HEK293 (cell line): ENCODE results near the gene CANX.

Source experiments
- CTCF ChIA-PET: fragments of 350-600 bp; formaldehyde crosslinking; extraction: SDS; loops from one replicate; lab custom pipeline; 2021; ENCODE audit warnings: antibody characterized with exemption; lab: Yijun Ruan, JAX
- POLR2A ChIA-PET: fragments of 300-600 bp; formaldehyde crosslinking; extraction: SDS; loops from one replicate; lab custom pipeline; 2020; ENCODE audit warnings: antibody characterized with exemption, inconsistent platforms; lab: Yijun Ruan, JAX
- H3K27ac ChIP-seq: fragments of 200-500 bp; sonication (Bioruptor generic); 2 replicates; pipeline ENCODE4 v1.5.1; 2014; ENCODE audit warnings: low read depth, low read length, control low read depth, inconsistent platforms; ENCODE audit errors: extremely low read depth
- H3K36me3 ChIP-seq, 2 experiments: fragments of 200-500 bp in 1 of 2; sonication (Bioruptor generic) in 1 of 2; 1 replicate in 1 of 2; 2 replicates in 1 of 2; pipeline ENCODE4 v1.5.1; 2014 to 2017; ENCODE audit warnings: inconsistent platforms in 2 of 2, low read length in 2 of 2; ENCODE audit not compliant: control insufficient read depth in 2 of 2, insufficient read depth in 1 of 2
- H3K4me1 ChIP-seq: fragments of 200-500 bp; sonication (Bioruptor generic); 2 replicates; pipeline ENCODE4 v1.5.1; 2014; ENCODE audit warnings: mild to moderate bottlenecking, low read length, inconsistent platforms; ENCODE audit not compliant: control insufficient read depth, insufficient read depth
- H3K4me3 ChIP-seq: 2 replicates; pipeline ENCODE4 v1.5.1; 2011; ENCODE audit warnings: low read depth, mild to moderate bottlenecking, control low read depth, low read length, moderate library complexity
- H3K9me3 ChIP-seq: fragments of 200-500 bp; sonication (Bioruptor generic); 2 replicates; pipeline ENCODE4 v1.5.1; 2014; ENCODE audit warnings: low read depth, low read length, inconsistent platforms; ENCODE audit not compliant: control insufficient read depth, insufficient read depth
- SP3 ChIP-seq: fragments of 450-650 bp; formaldehyde crosslinking; IDR thresholded peaks from 2 replicates; pipeline ENCODE4 v1.5.1; 2016; ENCODE audit warnings: missing biosample characterization, missing genetic modification characterization
- TRIM28 ChIP-seq: IDR thresholded peaks from 2 replicates; pipeline ENCODE4 v1.6.1; 2011; ENCODE audit warnings: low read length, control low read depth, borderline replicate concordance
- TSHZ1 ChIP-seq: fragments of 450-650 bp; formaldehyde crosslinking; IDR thresholded peaks from 2 replicates; pipeline ENCODE4 v1.5.1; 2016; ENCODE audit warnings: missing biosample characterization, missing genetic modification characterization, borderline replicate concordance
- ZBTB49 ChIP-seq: fragments of 450-650 bp; formaldehyde crosslinking; IDR thresholded peaks from 2 replicates; pipeline ENCODE4 v1.5.1; 2016; ENCODE audit warnings: missing biosample characterization, missing genetic modification characterization, low read depth
- ZBTB7A ChIP-seq: fragments of 450-650 bp; formaldehyde crosslinking; IDR thresholded peaks from 2 replicates; pipeline ENCODE4 v1.5.1; 2016; ENCODE audit warnings: low read depth, missing biosample characterization, missing genetic modification characterization
- ZFP37 ChIP-seq: fragments of 450-650 bp; formaldehyde crosslinking; IDR thresholded peaks from 2 replicates; pipeline ENCODE4 v1.5.1; 2016; ENCODE audit warnings: missing biosample characterization, missing genetic modification characterization
- ZNF138 ChIP-seq: fragments of 450-650 bp; formaldehyde crosslinking; IDR thresholded peaks from 2 replicates; pipeline ENCODE4 v1.5.1; 2016; ENCODE audit warnings: missing biosample characterization, missing genetic modification characterization, borderline replicate concordance
- ZNF155 ChIP-seq: fragments of 450-650 bp; formaldehyde crosslinking; IDR thresholded peaks from 2 replicates; pipeline ENCODE4 v1.5.1; 2016; ENCODE audit warnings: missing biosample characterization, missing genetic modification characterization
- ZNF221 ChIP-seq: fragments of 450-650 bp; formaldehyde crosslinking; IDR thresholded peaks from 2 replicates; pipeline ENCODE4 v1.5.1; 2017; ENCODE audit warnings: missing biosample characterization, missing genetic modification characterization, borderline replicate concordance
- ZNF280D ChIP-seq: fragments of 450-650 bp; formaldehyde crosslinking; IDR thresholded peaks from 2 replicates; pipeline ENCODE4 v1.5.1; 2016; ENCODE audit warnings: missing biosample characterization, missing genetic modification characterization
- ZNF416 ChIP-seq: fragments of 450-650 bp; formaldehyde crosslinking; IDR thresholded peaks from 2 replicates; pipeline ENCODE4 v1.5.1; 2016; ENCODE audit warnings: missing biosample characterization, missing genetic modification characterization
- ZNF501 ChIP-seq: fragments of 450-650 bp; formaldehyde crosslinking; IDR thresholded peaks from 2 replicates; pipeline ENCODE4 v1.5.1; 2016; ENCODE audit warnings: missing biosample characterization, missing genetic modification characterization
- ZNF560 ChIP-seq: fragments of 450-650 bp; formaldehyde crosslinking; IDR thresholded peaks from 2 replicates; pipeline ENCODE4 v1.5.1; 2017; ENCODE audit warnings: missing biosample characterization, missing genetic modification characterization, borderline replicate concordance
- ZNF600 ChIP-seq: fragments of 450-650 bp; formaldehyde crosslinking; IDR thresholded peaks from 2 replicates; pipeline ENCODE4 v1.5.1; 2016; ENCODE audit warnings: missing biosample characterization, missing genetic modification characterization
- ZNF623 ChIP-seq: fragments of 450-650 bp; formaldehyde crosslinking; IDR thresholded peaks from 2 replicates; pipeline ENCODE4 v1.5.1; 2016; ENCODE audit warnings: missing biosample characterization, missing genetic modification characterization
- ZNF624 ChIP-seq: fragments of 450-650 bp; formaldehyde crosslinking; IDR thresholded peaks from 2 replicates; pipeline ENCODE4 v1.5.1; 2017; ENCODE audit warnings: missing biosample characterization, missing genetic modification characterization
- ZSCAN16 ChIP-seq: fragments of 450-650 bp; formaldehyde crosslinking; IDR thresholded peaks from 2 replicates; pipeline ENCODE4 v1.5.1; 2016; ENCODE audit warnings: missing biosample characterization, missing genetic modification characterization
- ZSCAN30 ChIP-seq: fragments of 450-650 bp; IDR thresholded peaks from 2 replicates; pipeline ENCODE4 v1.5.1; 2018; ENCODE audit warnings: missing biosample characterization, mild to moderate bottlenecking, missing genetic modification characterization, moderate library complexity
- TF ChIP-seq, protein P1 (sequence below): fragments of 450-650 bp; formaldehyde crosslinking; IDR thresholded peaks from 2 replicates; pipeline ENCODE4 v1.5.1; 2016; ENCODE audit warnings: missing biosample characterization, missing genetic modification characterization
- TF ChIP-seq, protein P2 (sequence below): fragments of 450-650 bp; formaldehyde crosslinking; IDR thresholded peaks from 2 replicates; pipeline ENCODE4 v1.5.1; 2016; ENCODE audit warnings: missing biosample characterization, missing genetic modification characterization
- TF ChIP-seq, protein P3 (sequence below): fragments of 450-650 bp; formaldehyde crosslinking; IDR thresholded peaks from 2 replicates; pipeline ENCODE4 v1.5.1; 2017; ENCODE audit warnings: missing biosample characterization, missing genetic modification characterization

CANX gene

GRCh38 chr5:179746872-179747271 is 48.1 kb downstream of the CANX start (continued):
- TF ChIP-seq TSHZ1 (tag by site-specific recombination) (no peak), ZNF501 (tag by site-specific recombination) (no peak), ZSCAN16 (no peak)
- TF ChIP-seq, protein P1, sequence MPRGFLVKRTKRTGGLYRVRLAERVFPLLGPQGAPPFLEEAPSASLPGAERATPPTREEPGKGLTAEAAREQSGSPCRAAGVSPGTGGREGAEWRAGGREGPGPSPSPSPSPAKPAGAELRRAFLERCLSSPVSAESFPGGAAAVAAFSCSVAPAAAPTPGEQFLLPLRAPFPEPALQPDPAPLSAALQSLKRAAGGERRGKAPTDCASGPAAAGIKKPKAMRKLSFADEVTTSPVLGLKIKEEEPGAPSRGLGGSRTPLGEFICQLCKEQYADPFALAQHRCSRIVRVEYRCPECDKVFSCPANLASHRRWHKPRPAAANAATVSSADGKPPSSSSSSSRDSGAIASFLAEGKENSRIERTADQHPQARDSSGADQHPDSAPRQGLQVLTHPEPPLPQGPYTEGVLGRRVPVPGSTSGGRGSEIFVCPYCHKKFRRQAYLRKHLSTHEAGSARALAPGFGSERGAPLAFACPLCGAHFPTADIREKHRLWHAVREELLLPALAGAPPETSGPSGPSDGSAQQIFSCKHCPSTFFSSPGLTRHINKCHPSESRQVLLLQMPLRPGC, result no peak

- CTCF ChIA-PET, result interaction anchor here (0.6 kb wide), 1 partner anchor 15 kb away, joined by 3 read pairs; no protein-coding TSS in a partner anchor
- Histone ChIP-seq H3K4me1 (peaks cover 3% of the 10 kb centered on the region), H3K4me3 (no peak overlapping the region), H3K9me3 (no peaks in the 10 kb centered on the region), H3K27ac (no peak overlapping the region), H3K36me3 (peaks cover 12 to 20% of the 10 kb centered on the region in 2 experiments; a peak in 2 of 3 replicates)
- POLR2A ChIA-PET, result no interaction called here
- TF ChIP-seq ZBTB7A (no peak), ZNF280D (tag by site-specific recombination) (no peak), ZNF155 (tag by site-specific recombination) (no peak), TRIM28 (no peak), ZNF221 (tag by site-specific recombination) (no peak), ZNF560 (tag by site-specific recombination) (no peak), ZNF138 (tag by site-specific recombination) (no peak), ZBTB49 (no peak), ZNF624 (tag by site-specific recombination) (no peak), ZNF416 (tag by site-specific recombination) (no peak), ZNF600 (tag by site-specific recombination) (no peak), ZFP37 (tag by site-specific recombination) (no peak), ZNF623 (no peak), SP3 (tag by site-specific recombination) (no peak), ZSCAN30 (tag by site-specific recombination) (no peak)
- TF ChIP-seq, protein P2, sequence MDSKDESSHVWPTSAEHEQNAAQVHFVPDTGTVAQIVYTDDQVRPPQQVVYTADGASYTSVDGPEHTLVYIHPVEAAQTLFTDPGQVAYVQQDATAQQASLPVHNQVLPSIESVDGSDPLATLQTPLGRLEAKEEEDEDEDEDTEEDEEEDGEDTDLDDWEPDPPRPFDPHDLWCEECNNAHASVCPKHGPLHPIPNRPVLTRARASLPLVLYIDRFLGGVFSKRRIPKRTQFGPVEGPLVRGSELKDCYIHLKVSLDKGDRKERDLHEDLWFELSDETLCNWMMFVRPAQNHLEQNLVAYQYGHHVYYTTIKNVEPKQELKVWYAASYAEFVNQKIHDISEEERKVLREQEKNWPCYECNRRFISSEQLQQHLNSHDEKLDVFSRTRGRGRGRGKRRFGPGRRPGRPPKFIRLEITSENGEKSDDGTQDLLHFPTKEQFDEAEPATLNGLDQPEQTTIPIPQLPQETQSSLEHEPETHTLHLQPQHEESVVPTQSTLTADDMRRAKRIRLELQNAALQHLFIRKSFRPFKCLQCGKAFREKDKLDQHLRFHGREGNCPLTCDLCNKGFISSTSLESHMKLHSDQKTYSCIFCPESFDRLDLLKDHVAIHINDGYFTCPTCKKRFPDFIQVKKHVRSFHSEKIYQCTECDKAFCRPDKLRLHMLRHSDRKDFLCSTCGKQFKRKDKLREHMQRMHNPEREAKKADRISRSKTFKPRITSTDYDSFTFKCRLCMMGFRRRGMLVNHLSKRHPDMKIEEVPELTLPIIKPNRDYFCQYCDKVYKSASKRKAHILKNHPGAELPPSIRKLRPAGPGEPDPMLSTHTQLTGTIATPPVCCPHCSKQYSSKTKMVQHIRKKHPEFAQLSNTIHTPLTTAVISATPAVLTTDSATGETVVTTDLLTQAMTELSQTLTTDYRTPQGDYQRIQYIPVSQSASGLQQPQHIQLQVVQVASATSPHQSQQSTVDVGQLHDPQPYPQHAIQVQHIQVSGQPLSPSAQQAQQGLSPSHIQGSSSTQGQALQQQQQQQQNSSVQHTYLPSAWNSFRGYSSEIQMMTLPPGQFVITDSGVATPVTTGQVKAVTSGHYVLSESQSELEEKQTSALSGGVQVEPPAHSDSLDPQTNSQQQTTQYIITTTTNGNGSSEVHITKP (tag by site-specific recombination), result no peak
- TF ChIP-seq, protein P3, sequence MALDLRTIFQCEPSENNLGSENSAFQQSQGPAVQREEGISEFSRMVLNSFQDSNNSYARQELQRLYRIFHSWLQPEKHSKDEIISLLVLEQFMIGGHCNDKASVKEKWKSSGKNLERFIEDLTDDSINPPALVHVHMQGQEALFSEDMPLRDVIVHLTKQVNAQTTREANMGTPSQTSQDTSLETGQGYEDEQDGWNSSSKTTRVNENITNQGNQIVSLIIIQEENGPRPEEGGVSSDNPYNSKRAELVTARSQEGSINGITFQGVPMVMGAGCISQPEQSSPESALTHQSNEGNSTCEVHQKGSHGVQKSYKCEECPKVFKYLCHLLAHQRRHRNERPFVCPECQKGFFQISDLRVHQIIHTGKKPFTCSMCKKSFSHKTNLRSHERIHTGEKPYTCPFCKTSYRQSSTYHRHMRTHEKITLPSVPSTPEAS (tag by site-specific recombination), result no peak
Measured at GRCh38 chr5:179747811-179748210, 49.0 kb downstream of the CANX start.
